HG02884 (cell line): ENCODE data around the gene ZSWIM8.
"Not testable (repeated sequence)": the region's sequence is repeated elsewhere in the genome, so short reads cannot be mapped to it uniquely, and the experiment has no call there.

ENCODE experiments used
- ATAC-seq: cut with Tn5 transposase; IDR thresholded peaks from one replicate; pipeline ENCODE4 v1.9.1; 2021; ENCODE audit warnings: mild to moderate bottlenecking, moderate library complexity; ENCODE audit not compliant: unreplicated experiment

The ZSWIM8 gene

GRCh38 chr10:73813333-73813732, 27.9 kb downstream of the ZSWIM8 start:
- ATAC-seq: no peak

GRCh38 chr10:73814276-73814895, 29.0 kb downstream of the ZSWIM8 start:
- ATAC-seq: no peak

- no peak for ATAC-seq
These were observed 29.7 kb downstream of the ZSWIM8 start for GRCh38 chr10:73814896-73815718.

GRCh38 chr10:73815719-73816030, 30.3 kb downstream of the ZSWIM8 start:
- no peak for ATAC-seq

DNA sequence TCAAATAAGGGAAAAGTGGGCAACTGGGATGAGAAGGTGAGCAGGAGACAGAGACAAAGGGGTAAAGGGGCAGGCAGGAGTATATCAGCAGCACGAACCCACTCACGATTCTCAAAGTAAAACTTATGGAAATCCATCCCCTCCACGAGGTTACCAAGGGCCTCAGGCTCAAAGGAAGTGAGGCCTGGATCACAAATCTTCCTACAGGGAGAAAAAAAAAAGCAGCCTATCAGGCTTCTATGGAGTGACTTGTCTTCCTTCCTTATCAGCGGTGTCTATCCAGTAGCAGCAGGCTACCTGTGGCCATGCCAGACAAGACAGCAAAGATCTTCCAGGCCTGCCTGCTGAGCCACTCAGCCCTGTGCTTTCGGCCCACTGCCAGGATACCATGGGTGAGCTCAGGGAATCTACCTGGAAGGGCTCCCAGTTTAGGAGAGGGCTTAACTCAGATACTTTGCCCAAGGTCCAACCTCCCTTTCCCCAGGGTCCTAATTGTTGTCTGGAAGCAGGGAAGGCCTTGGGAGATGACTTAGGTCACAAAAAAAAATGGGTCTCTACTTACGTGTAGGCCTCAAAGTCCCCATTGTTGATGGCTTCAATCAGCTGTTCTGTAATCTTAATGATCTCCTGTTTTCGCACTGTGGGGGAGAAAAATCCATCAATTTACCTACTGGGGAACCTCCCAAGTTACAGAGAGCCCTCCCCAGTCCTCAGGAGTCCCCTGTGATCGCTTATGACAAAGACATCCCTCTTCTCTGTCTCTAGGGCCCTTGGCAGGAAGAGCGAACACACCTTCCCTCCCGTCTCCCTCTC, 31.7 kb downstream of the ZSWIM8 start:
- no peak for ATAC-seq

DNA sequence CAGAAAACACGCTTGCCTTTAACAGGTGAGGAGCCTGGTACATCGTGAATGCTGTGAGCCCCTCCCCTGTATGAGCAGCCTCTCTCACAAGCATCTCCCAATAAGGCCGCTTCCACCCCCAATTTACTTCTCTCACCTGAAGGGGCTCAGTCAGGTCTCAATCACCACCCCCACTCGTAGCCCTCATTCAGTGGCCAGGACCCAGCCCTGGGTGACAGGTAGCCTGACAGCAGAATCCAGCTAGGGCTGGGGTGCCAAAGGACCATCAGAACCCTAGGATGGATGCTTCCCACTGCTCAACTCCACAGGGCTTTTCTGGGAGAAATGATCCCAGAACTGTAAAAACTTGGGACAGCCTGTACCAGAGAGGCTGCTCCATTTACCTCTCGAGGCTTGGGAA, 32.4 kb downstream of the ZSWIM8 start:
- no peak for ATAC-seq

GRCh38 chr10:73818402-73818801, 33.0 kb downstream of the ZSWIM8 start:
- no peak for ATAC-seq

- no peak for ATAC-seq
These were observed 33.7 kb downstream of the ZSWIM8 start for GRCh38 chr10:73819081-73819480.

DNA sequence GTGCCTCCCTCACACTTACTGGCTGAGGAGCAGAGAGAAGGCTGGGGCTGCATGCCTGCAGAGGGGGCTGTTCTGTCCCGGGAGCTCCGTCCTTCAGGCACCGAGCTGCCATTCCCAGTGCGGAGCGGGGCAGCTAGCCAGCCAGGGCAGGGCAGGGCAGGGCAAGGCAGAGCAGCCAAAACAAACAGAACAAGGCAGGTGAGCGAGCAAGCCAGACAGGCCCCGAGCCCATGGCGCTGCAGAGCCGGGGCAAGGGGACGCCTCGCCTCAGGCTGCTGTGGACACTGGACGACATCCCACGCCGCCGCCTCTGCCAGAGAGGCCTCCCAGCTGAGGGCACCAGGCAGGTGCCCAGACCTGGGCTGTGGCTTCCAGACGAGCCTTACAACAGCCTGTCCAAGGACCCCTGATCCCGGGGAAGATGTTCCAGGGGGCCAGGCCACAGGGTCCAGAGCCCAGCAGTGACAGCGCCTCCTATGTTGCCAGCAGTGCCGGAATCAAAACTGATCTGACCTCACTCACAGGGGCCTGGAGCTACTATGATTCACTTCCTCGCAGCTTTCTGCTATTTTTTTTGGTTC, 34.2 kb downstream of the ZSWIM8 start:
- ATAC-seq: no peak

DNA sequence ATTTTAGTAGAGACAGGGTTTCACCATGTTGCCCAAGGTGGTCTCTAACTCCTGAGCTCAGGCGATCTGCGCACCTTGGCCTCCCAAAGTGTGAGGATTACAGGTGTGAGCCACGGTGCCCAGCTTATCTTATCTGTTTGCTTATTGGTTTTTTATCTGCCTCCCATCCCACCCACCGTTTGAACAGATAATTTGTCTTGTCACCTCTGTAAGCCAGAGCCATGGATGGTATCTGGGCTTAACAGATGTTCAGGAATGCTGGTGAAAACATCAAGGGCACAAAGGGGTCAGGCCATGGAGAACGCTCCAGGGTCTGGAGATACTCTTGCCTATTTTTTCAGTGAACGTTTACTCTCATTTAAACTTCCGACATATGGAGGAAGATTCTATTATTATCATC, 38.0 kb downstream of the ZSWIM8 start:
- no peak for ATAC-seq

DNA sequence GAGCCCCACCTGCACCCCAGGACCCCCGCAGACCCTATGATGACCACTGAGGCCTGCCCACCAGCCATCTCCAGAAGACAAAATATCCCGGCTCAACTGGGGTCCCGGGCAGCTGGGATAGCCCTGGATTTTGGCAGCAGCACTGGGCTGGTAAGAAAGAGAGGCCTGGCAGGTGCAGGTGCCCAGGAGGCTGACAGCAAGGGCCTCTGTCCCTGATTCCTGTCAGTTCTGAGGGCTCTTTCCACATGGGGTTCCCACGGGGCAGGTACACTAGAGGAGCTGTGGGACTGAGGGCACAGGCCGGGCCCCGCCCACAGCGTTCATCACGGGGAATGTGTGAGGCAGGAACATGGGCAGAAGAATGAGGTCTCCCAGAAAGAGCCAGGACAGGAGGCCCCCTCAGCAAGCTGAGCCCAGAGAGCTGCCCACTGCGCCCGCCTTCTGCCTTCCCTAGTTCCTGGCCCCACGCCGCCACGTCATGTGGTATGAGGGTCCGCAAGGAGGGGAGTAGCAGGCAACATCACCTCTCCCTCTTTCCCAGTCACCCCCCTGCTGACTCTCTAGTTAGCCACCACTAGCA, 38.8 kb downstream of the ZSWIM8 start:
- no peak for ATAC-seq

GRCh38 chr10:73827346-73828089, 42.1 kb downstream of the ZSWIM8 start:
- no peak for ATAC-seq

GRCh38 chr10:73828161-73828560, 42.8 kb downstream of the ZSWIM8 start:
- ATAC-seq: no peak

GRCh38 chr10:73829090-73829489, 43.7 kb downstream of the ZSWIM8 start:
- ATAC-seq: not testable (repeated sequence)

GRCh38 chr10:73836427-73836980, 51.1 kb downstream of the ZSWIM8 start:
- ATAC-seq: no peak

DNA sequence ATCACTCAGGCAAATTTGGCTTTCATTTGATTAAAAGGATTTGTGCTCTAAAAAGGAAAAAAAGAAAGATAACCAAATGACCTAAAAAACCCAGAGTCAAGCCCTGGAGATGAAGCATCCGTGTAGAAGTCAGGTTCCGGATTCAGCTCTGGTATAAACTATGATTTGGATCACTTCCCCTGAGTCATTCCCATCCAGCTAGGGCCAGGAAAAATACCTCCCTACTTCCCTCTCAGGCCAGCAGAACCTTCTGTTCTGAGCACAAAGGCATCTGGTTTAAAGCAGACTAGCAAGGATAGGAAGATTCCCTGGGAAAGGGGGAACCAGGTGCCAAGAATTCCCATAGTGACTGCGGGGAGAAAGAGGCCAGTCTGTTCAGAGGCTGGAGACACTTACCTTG, 51.7 kb downstream of the ZSWIM8 start:
- ATAC-seq: no peak

DNA sequence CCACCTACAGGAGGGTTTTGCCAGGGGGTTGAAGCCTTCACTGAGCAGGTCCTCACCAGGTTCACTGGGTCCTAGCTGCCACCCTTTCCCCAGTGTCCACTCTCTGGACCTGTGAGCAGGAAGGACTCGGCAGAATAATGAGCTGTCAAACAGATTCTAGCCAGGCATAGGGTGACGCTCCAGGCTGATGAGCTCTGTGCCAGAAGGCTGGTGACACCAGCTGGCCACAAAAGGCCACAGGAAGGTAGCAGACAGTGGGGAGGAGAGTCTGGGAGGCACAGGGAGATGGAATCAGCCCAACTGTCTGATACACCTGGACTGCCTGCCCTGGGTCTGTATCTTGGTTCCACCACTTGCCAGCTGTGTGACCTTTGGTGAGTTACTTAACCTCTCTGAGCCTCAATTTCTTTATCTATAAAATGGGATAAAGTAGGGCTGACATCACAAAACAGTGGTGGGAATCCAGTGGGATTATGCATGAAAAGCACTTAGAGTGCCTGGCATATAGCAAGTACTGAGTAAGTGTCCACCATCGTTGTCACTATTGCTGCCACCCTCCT, 52.7 kb downstream of the ZSWIM8 start:
- no peak for ATAC-seq

DNA sequence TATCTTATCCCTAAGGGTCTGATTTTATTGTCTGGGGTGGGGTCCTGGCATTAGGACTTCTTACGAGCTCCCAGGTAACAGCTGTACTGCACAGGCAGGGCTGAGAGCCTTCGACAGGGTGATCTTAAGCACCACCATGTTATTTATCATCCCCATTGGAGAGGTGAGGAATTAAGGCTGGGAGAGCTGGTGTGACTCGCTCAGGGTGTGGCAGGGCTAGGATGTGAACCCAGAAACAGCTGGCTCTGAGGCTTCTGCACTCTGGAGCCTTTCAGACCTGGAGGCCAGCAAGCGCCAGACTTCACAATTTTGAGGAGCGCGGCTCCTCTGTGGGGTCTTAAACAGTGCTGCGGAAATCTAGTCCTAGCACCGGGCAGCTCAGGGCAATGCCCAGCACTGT, 53.4 kb downstream of the ZSWIM8 start:
- ATAC-seq: no peak

- ATAC-seq: no peak
These were observed 54.0 kb downstream of the ZSWIM8 start for GRCh38 chr10:73839276-73839966.
